Panc1 (cell line): ENCODE measurements around the gene LRFN2. TPM values are rescaled to one million over a fixed set of nuclear protein-coding genes. Genes with fewer than 3 reads are reported as not detected.

Experiments
- ATAC-seq: fragments of 200-7000 bp; cut with Tn5 transposase; 2 replicates; pipeline ENCODE4 v1.9.1; 2020; ENCODE audit warnings: mild to moderate bottlenecking, moderate library complexity
- BruUV-seq: library from RNA; stranded (reverse); fragments of 400-500 nt; replicated peaks from 2 replicates; lab custom pipeline; 2021; lab: Mats Ljungman, UMichigan
- CTCF ChIA-PET: fragments of 300-600 bp; sonication (Branson Sonifier 250); formaldehyde crosslinking; loops from one replicate; lab custom pipeline; 2022; ENCODE audit warnings: antibody characterized with exemption; lab: Charles Lee
- POLR2A ChIA-PET: fragments of 300-600 bp; sonication (Branson Sonifier 250); formaldehyde crosslinking; loops from one replicate; lab custom pipeline; 2022; ENCODE audit warnings: antibody characterized with exemption; lab: Charles Lee
- DNase-seq: peaks from one replicate; pipeline ENCODE4 v3.0.0-alpha.2; 2010; ENCODE audit warnings: low read depth, low spot score
- H3K27ac ChIP-seq: 2 replicates; pipeline ENCODE4 v1.5.1; 2011; ENCODE audit warnings: mild to moderate bottlenecking, low read length, inconsistent platforms
- H3K27me3 ChIP-seq: fragments of 200-500 bp; sonication (Bioruptor generic); 2 replicates; pipeline ENCODE4 v1.6.0; 2014; ENCODE audit warnings: low read length, inconsistent platforms; ENCODE audit not compliant: control insufficient read depth, insufficient read depth
- H3K36me3 ChIP-seq: fragments of 200-500 bp; sonication (Bioruptor generic); 2 replicates; pipeline ENCODE4 v1.5.1; 2014; ENCODE audit warnings: inconsistent platforms, mild to moderate bottlenecking, low read length, moderate library complexity; ENCODE audit not compliant: control insufficient read depth, insufficient read depth
- H3K4me1 ChIP-seq: 2 replicates; pipeline ENCODE4 v1.5.1; 2011; ENCODE audit warnings: inconsistent platforms, mild to moderate bottlenecking, low read length, moderate library complexity; ENCODE audit not compliant: control insufficient read depth, insufficient read depth
- H3K4me3 ChIP-seq, 2 experiments: 2 replicates each; pipeline ENCODE4 v1.5.1; 2011 to 2012; ENCODE audit warnings: low read depth in 2 of 2, low read length in 2 of 2, mild to moderate bottlenecking in 2 of 2, inconsistent platforms in 1 of 2, moderate library complexity in 1 of 2
- H3K9me3 ChIP-seq: fragments of 200-500 bp; sonication (Bioruptor generic); 2 replicates; pipeline ENCODE4 v1.5.1; 2014; ENCODE audit warnings: low read depth, mild to moderate bottlenecking, inconsistent platforms, low read length, moderate library complexity; ENCODE audit not compliant: control insufficient read depth, insufficient read depth
- POLR2AphosphoS5 ChIP-seq: IDR thresholded peaks from 2 replicates; pipeline ENCODE4 v1.6.1; 2012; ENCODE audit warnings: mild to moderate bottlenecking, low read depth, low read length, moderate library complexity
- SIN3A ChIP-seq: IDR thresholded peaks from 2 replicates; pipeline ENCODE4 v1.6.1; 2012; ENCODE audit warnings: low read depth, mild to moderate bottlenecking, low read length, moderate library complexity, borderline replicate concordance; ENCODE audit not compliant: insufficient read depth
- TCF7L2 ChIP-seq: IDR thresholded peaks from 2 replicates; pipeline ENCODE4 v1.6.1; 2011; ENCODE audit warnings: mild to moderate bottlenecking, low read depth, low read length, inconsistent platforms
- in situ Hi-C: cut with HindIII; loops from 2 replicates; pipeline ENCODE4 v1.10.0; 2016; ENCODE audit warnings: low sequenced_read_pairs, low pct_unique_long_range_greater_than_20kb
- intact Hi-C: fragments of 100-400 bp; cut with micrococcal nuclease; formaldehyde crosslinking; loops from one replicate; pipeline ENCODE4 v1.10.0; 2022; ENCODE audit not compliant: unreplicated experiment
- total RNA-seq: library from RNA; stranded (reverse); gene quantifications from one replicate; pipeline ENCODE4 v1.2.1, GENCODE V29; 2021; ENCODE audit not compliant: unreplicated experiment
- TF ChIP-seq, protein P1 (sequence below), 2 experiments: IDR thresholded peaks; 2 replicates each; pipeline ENCODE4 v1.6.1; 2011 to 2012; ENCODE audit warnings: low read depth in 2 of 2, control low read depth in 1 of 2, low read length in 1 of 2, mild to moderate bottlenecking in 1 of 2, moderate library complexity in 1 of 2; ENCODE audit not compliant: insufficient read depth in 1 of 2
- TF ChIP-seq, protein P2 (sequence below): fragments of 450-650 bp; IDR thresholded peaks from 2 replicates; pipeline ENCODE4 v1.5.1; 2017; ENCODE audit warnings: mild to moderate bottlenecking

The LRFN2 gene
- total RNA-seq, 1 experiment from 2014 or later: 0.05 TPM

DNA sequence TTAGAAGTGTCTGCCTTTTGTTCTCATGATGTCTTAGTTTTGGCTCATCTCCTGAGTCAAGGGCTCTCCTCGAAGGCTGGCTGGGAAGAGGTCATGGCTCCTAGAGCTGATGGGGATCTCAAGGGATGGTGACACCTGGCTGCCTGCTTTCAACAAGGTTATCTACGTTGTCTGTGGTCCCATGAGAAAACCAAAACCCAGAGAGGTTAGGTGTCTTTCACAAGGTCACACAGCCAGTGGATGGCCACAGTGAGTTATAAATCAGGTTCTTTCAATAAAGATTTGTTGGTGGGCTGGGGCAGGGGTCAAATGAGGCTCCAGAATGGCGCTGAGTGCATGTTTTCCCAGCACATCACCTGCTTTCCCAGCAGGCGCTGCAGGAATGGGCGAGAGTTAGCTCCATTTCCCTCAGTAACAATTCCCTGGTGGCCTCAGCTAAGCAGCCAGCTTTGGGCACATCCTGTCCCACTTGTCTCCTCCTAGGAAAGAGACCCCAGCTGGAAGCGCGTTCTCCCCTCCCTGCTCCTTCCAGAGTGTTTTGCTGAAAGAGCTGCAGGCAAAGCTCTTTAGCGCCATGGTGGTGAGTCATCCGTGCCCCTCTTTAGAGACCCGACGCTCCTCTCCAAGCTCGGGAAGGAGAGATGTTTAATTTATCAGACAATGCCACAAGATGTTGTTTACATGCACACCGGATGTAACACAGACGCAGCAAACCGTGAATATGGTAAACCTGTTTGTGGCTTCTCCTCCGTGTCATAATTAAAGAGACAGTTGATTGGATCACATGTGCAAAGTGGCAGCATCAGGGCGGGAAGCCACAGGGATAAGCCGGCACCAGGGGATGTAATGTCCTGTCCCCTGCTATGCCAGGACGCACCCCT lies 109.7 kb downstream of the LRFN2 start:
- DNase-seq: no peak
- in situ Hi-C loops (no loop called here), intact Hi-C loops (no loop called here)
- no peak overlapping the region for H3K27ac ChIP-seq
- no peaks in the 10 kb centered on the region for H3K36me3 ChIP-seq
- peaks cover 3% of the 10 kb centered on the region; the same call in 1 of the 2 replicates for H3K27me3 ChIP-seq
- no peaks in the 10 kb centered on the region for H3K9me3 ChIP-seq
- H3K4me1 ChIP-seq: no peaks in the 10 kb centered on the region
- TF ChIP-seq, protein P1, sequence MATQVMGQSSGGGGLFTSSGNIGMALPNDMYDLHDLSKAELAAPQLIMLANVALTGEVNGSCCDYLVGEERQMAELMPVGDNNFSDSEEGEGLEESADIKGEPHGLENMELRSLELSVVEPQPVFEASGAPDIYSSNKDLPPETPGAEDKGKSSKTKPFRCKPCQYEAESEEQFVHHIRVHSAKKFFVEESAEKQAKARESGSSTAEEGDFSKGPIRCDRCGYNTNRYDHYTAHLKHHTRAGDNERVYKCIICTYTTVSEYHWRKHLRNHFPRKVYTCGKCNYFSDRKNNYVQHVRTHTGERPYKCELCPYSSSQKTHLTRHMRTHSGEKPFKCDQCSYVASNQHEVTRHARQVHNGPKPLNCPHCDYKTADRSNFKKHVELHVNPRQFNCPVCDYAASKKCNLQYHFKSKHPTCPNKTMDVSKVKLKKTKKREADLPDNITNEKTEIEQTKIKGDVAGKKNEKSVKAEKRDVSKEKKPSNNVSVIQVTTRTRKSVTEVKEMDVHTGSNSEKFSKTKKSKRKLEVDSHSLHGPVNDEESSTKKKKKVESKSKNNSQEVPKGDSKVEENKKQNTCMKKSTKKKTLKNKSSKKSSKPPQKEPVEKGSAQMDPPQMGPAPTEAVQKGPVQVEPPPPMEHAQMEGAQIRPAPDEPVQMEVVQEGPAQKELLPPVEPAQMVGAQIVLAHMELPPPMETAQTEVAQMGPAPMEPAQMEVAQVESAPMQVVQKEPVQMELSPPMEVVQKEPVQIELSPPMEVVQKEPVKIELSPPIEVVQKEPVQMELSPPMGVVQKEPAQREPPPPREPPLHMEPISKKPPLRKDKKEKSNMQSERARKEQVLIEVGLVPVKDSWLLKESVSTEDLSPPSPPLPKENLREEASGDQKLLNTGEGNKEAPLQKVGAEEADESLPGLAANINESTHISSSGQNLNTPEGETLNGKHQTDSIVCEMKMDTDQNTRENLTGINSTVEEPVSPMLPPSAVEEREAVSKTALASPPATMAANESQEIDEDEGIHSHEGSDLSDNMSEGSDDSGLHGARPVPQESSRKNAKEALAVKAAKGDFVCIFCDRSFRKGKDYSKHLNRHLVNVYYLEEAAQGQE (IDR thresholded peaks at IDR 0.05; ENCODE audit: insufficient read depth in 1 of 2, low read depth in 2 of 2, low read length in 1 of 2): no peak
- TF ChIP-seq SIN3A (no peak), TCF7L2 (no peak), POLR2AphosphoS5 (no peak)
- TF ChIP-seq, protein P2, sequence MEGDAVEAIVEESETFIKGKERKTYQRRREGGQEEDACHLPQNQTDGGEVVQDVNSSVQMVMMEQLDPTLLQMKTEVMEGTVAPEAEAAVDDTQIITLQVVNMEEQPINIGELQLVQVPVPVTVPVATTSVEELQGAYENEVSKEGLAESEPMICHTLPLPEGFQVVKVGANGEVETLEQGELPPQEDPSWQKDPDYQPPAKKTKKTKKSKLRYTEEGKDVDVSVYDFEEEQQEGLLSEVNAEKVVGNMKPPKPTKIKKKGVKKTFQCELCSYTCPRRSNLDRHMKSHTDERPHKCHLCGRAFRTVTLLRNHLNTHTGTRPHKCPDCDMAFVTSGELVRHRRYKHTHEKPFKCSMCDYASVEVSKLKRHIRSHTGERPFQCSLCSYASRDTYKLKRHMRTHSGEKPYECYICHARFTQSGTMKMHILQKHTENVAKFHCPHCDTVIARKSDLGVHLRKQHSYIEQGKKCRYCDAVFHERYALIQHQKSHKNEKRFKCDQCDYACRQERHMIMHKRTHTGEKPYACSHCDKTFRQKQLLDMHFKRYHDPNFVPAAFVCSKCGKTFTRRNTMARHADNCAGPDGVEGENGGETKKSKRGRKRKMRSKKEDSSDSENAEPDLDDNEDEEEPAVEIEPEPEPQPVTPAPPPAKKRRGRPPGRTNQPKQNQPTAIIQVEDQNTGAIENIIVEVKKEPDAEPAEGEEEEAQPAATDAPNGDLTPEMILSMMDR: no peak
- CTCF ChIA-PET: no interaction called here
- no TSS peak for BruUV-seq
- POLR2A ChIA-PET: no interaction called here
- no peak overlapping the region for H3K4me3 ChIP-seq
- ATAC-seq: no peak

DNA sequence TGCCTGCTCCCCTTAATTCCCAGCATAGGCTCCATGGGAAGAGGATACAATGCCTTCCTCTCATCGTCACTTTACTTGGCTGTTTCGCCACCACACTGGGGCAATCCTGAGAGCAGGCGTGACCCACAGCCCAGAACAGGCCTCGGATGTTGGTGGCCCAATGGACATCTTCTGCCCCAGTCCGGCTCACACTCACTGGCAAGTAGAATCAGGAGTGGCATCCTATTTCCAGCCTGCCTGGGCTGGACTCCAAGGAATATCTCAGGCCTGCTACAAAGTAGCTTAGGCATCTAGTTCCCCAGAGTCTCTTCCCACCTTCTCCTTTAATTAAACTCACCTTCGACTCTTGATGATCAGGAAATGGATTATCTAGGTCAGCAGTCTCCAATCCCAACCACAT lies 110.5 kb downstream of the LRFN2 start:
- Histone ChIP-seq H3K36me3 (no peaks in the 10 kb centered on the region), H3K27me3 (peaks cover 3% of the 10 kb centered on the region; the same call in 1 of the 2 replicates), H3K27ac (no peak overlapping the region), H3K4me1 (no peaks in the 10 kb centered on the region), H3K4me3 (no peak overlapping the region), H3K9me3 (no peaks in the 10 kb centered on the region)
- TF ChIP-seq POLR2AphosphoS5: no peak
- TF ChIP-seq, protein P1 (IDR thresholded peaks at IDR 0.05; ENCODE audit: insufficient read depth in 1 of 2, low read depth in 2 of 2, low read length in 1 of 2): no peak
- TF ChIP-seq SIN3A: no peak
- TF ChIP-seq, protein P2: no peak
- no peak for TF ChIP-seq TCF7L2
- DNase-seq (no peak), ATAC-seq (no peak)
- intact Hi-C loops (no loop called here), in situ Hi-C loops (no loop called here)
- ChIA-PET CTCF (no interaction called here), POLR2A (no interaction called here)
- no TSS peak for BruUV-seq
